ENCODE measurements around the gene OTULIN. TPM values are rescaled to one million over a fixed set of nuclear protein-coding genes. Genes with fewer than 3 reads are reported as not detected.
A peak's percentile ranks its signal among the peaks of the same experiment; 100 is the strongest.

The OTULIN gene
- total and polyA plus RNA-seq, 8 donors: 17.0 to 34.3 (median 21.4) TPM

DNA sequence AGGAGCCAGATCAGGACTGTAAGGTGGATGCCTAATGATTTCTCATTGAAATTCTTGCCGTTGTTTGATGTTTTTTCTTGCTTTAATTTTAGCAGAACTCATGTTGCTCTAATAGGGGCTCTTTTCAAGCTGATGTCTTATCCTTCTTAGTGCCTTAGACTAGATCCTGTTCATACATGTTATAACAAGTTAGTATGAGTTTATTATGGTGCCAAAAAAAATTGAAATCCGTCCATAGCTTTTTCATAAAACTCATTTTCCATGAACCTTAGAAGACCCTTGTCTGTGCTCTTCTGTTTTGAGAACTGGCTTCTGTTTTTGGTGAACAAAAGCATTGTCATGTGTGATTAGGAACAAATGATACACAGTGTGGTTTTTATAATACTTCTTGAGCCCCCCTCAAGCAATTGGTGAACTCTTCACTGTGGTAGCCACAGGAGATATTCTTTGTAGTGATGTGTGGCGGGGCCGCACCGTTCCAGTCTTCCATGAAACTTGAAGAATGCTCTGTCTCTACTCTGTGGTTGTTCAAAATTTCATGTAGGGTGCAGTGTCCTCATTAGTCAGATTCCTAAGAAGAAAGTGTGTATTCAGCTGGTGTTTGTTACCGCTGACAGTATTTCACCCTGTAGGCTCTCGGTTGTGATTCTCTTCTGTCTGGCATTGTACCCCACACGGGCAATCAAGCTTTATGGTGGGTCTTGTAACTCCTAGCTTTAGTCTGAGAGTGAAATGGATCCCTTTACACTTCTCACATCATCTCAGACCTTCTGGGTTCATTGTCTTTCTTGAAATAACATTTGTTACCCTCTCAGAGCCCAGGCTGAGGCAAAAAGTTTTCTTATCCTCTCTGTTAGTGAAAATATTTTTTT lies 10.7 kb downstream of the OTULIN start:
- H3K27me3 ChIP-seq: no peaks in the 10 kb centered on the region
- TF ChIP-seq, protein P1, sequence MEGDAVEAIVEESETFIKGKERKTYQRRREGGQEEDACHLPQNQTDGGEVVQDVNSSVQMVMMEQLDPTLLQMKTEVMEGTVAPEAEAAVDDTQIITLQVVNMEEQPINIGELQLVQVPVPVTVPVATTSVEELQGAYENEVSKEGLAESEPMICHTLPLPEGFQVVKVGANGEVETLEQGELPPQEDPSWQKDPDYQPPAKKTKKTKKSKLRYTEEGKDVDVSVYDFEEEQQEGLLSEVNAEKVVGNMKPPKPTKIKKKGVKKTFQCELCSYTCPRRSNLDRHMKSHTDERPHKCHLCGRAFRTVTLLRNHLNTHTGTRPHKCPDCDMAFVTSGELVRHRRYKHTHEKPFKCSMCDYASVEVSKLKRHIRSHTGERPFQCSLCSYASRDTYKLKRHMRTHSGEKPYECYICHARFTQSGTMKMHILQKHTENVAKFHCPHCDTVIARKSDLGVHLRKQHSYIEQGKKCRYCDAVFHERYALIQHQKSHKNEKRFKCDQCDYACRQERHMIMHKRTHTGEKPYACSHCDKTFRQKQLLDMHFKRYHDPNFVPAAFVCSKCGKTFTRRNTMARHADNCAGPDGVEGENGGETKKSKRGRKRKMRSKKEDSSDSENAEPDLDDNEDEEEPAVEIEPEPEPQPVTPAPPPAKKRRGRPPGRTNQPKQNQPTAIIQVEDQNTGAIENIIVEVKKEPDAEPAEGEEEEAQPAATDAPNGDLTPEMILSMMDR (IDR thresholded peaks at IDR 0.05): no peak
- DNase-seq (no peak), ATAC-seq (no peak)
- no peak overlapping the region for H3K4me3 ChIP-seq
- H3K4me1 ChIP-seq: peaks cover 15 to 63% of the 10 kb centered on the region in 2 donors
- intact Hi-C loops (cut with DNase I): no loop called here
- peaks cover 0 to 20% of the 10 kb centered on the region in 2 donors for H3K36me3 ChIP-seq
- H3K9me3 ChIP-seq: no peaks in the 10 kb centered on the region
- peak overlapping the region; percentile 22 to 66 for H3K27ac ChIP-seq

- ATAC-seq: no peak
- Histone ChIP-seq H3K9me3 (no peaks in the 10 kb centered on the region), H3K27me3 (no peaks in the 10 kb centered on the region), H3K4me1 (peaks cover 15 to 57% of the 10 kb centered on the region in 2 donors), H3K36me3 (peaks cover 0 to 27% of the 10 kb centered on the region in 2 donors), H3K27ac (peak overlapping the region; percentile 22 to 66), H3K4me3 (no peak overlapping the region)
- no peak for DNase-seq
- intact Hi-C loops (cut with DNase I): no loop called here
- TF ChIP-seq, protein P1 (IDR thresholded peaks at IDR 0.05): no peak
Measured at GRCh38 chr5:14675865-14676300, 11.4 kb downstream of the OTULIN start.

- Histone ChIP-seq H3K27ac (peak overlapping the region; percentile 22 to 66), H3K27me3 (no peaks in the 10 kb centered on the region), H3K9me3 (no peaks in the 10 kb centered on the region), H3K4me1 (peaks cover 15 to 52% of the 10 kb centered on the region in 2 donors), H3K4me3 (no peak overlapping the region), H3K36me3 (peaks cover 0 to 31% of the 10 kb centered on the region in 2 donors)
- intact Hi-C loops (cut with DNase I): no loop called here
- TF ChIP-seq, protein P1 (IDR thresholded peaks at IDR 0.05): no peak
- ATAC-seq: peak; percentile 65
- DNase-seq: peak in 2 of 4 donors; percentile 50 to 64
Measured at GRCh38 chr5:14676320-14676719, 11.8 kb downstream of the OTULIN start.

DNA sequence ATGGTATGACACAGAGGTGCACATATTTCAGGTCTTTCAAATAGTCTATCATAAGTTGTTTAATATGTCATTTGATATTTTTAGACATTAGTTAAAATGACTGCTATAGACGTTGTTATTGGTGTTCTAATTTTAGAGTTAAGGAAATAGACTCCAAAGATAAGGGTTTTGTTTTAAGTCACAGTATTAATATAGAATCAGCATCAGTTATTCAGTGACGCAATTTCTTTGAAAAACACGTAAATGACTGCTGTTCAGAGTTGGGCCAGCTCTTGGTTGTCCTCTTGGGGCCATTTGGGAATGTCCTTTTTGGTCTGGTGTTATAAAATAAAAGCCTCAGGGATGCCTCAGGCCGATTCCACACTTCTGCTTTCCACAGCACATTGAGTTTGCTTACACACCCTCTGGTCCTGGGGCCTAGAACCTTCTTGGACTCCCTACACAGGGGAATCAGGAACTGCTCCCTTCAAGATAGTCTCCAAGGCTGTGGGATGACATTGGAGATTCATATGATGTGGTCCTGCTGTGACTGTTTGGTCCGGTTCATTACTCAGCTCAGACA lies 14.3 kb downstream of the OTULIN start:
- peaks cover 15 to 32% of the 10 kb centered on the region in 2 donors for H3K4me1 ChIP-seq
- intact Hi-C loops (cut with DNase I): no loop called here
- no peaks in the 10 kb centered on the region for H3K27me3 ChIP-seq
- no peak overlapping the region for H3K4me3 ChIP-seq
- no peaks in the 10 kb centered on the region for H3K9me3 ChIP-seq
- ATAC-seq: no peak
- H3K36me3 ChIP-seq: peaks cover 0 to 56% of the 10 kb centered on the region in 2 donors
- TF ChIP-seq, protein P1 (IDR thresholded peaks at IDR 0.05): no peak
- no peak for DNase-seq
- H3K27ac ChIP-seq: no peak overlapping the region

DNA sequence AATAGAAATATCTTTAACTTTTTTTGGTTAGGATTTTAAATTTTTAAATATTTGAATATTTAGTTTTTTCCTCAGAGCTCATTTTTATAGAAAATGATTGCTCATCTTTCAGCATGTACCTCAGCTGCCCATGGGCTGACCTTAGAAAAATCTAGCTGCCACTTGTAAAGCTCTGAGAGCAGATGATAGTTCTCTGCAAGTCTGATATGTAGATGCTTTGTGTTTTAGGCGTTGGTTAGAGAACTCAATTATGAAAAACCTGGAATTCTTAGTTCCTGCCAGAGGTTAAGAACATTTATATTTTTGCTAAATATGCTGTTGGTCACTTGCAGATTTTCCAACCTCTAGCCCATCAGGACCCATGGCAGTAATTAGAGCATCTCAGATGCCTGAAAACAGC lies 15.1 kb downstream of the OTULIN start:
- TF ChIP-seq, protein P1 (IDR thresholded peaks at IDR 0.05): no peak
- Histone ChIP-seq H3K36me3 (peaks cover 0 to 57% of the 10 kb centered on the region in 2 donors), H3K27ac (no peak overlapping the region), H3K9me3 (no peaks in the 10 kb centered on the region), H3K27me3 (no peaks in the 10 kb centered on the region), H3K4me1 (peaks cover 15 to 28% of the 10 kb centered on the region in 2 donors), H3K4me3 (no peak overlapping the region)
- intact Hi-C loops (cut with DNase I): no loop called here
- ATAC-seq: no peak
- no peak for DNase-seq

All from left lung (tissue), 10 donors.